GM21423 (cell line): Measurements from ENCODE around the gene ATP6V0E1.

Experiments
- ATAC-seq: cut with Tn5 transposase; IDR thresholded peaks from one replicate; pipeline ENCODE4 v1.9.1; 2021; ENCODE audit warnings: mild to moderate bottlenecking, moderate library complexity; ENCODE audit not compliant: unreplicated experiment

ATP6V0E1 gene

GRCh38 chr5:172983542-172984243 is at the start of gene ATP6V0E1:
TSS of gene ATP6V0E1 (plus strand) at chr5:172983771. CDS start at chr5:172983861, 90 bp downstream.
- peak; percentile 92 for ATAC-seq

DNA sequence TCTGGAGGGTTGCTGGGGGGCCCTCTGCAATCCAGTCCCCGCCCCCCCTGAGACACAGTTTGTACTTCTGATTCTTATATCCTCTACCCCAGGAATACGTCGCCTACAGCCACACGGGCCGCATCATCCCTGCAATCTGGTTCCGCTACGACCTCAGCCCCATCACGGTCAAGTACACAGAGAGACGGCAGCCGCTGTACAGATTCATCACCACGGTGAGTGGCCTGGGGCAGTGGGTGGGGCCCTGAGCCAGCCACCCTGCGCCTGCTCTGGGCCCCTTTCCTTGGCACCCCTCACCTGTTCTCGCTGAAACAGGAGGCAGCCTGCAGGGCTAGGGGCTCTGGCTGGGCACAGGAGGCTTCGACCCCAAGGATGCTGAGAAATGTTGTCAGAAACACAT is 48.5 kb upstream of the ATP6V0E1 start:
- ATAC-seq, result no peak

DNA sequence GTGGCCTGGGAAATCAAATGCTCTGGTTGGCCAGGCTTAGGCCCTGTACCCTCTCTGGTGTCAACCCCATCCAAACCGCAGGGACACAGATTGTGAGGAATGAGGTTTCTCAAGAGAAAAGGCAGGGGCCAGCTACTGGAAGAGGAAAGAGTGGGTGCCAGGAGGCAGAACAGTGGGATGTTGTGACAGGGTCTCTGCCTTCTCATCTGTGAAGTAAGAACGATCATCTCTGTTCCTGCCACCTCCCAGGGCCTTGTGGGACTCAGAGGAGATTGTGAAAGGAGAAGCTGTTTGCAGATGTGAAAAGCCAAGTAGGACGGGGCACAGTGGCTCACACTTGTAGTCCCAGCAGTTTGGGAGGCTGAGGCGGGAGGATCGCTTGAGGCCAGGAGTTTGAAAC is 47.2 kb upstream of the ATP6V0E1 start:
- ATAC-seq, result no peak

DNA sequence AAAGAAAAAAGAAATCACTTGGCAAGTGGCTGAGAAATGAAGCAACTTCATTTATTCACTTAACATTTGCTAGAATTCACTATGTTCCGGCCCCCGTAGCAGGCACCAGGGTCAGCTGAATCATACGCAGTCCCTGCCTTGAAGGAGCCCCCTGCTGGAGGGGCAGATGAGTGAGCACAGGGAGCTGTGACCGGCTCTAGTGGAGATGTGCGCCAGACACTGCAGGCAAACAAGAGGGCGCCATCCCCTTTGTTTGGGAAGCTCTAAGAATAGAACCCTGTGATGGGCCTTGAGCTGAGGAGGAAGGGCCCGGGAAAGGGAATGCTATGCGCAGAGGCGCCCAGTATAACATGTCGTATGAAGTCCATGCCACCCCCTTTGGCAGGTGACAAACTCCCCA is 44.5 kb upstream of the ATP6V0E1 start:
- no peak for ATAC-seq

DNA sequence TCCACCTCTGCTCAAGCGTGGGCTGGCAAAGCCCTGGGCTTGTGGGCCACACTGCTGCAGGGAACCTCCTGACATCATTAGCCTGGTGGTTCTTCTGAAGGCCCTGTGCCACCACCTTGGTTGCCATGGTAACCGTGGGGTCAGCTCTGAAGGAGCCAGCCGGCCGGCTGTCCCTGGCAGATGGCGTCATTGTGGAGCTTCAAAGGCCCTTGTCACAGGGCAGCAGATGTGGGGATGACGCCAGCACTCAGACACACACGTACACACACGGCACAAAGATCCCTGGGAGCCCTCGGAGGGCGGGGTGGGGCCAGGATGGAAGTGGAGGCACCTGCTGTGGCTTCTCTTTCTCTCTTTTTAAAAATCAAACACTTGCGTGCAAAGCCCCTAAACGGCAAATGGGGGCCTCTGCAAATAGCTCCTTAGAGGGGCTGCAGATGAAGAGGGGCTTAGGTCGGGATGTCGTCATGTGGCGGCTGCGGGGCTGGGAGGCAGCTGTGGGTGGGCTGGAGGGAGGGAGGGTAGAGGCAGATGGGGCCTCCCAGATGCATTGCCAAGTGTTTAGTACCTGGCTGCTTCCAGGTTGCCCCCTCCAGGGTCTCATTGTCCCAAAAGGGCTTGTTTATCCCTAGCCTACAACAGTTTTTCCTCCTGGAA is 43.8 kb upstream of the ATP6V0E1 start:
- no peak for ATAC-seq

- no peak for ATAC-seq
Observed at GRCh38 chr5:172940268-172941066, 43.1 kb upstream of the ATP6V0E1 start.

GRCh38 chr5:172941067-172941516 is 42.5 kb upstream of the ATP6V0E1 start:
- no peak for ATAC-seq

DNA sequence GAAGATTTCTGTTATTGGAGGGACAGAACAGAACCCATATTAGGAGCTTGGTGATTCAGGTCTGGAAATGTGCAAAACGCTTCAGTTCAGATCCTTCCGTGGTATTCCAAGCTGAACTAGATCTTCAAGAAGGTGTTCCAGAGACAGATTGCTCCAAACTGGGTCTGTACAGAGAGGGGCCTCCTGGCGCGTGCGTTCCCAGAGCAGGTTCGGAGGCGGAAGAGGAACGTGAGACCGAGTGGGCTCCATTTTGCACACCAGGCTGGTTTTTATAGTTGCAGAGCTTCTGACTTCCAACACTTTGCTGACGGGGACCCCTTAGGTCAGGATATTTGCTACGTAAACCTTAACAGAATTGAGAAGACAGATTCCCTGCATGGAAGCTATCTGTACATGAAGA is 41.0 kb upstream of the ATP6V0E1 start:
- ATAC-seq, result no peak

GRCh38 chr5:172943283-172943841 is 40.2 kb upstream of the ATP6V0E1 start:
- ATAC-seq, result no peak

- ATAC-seq, result no peak
Observed at GRCh38 chr5:172943906-172944305, 39.7 kb upstream of the ATP6V0E1 start.

GRCh38 chr5:172944741-172945140 is 38.8 kb upstream of the ATP6V0E1 start:
- no peak for ATAC-seq

DNA sequence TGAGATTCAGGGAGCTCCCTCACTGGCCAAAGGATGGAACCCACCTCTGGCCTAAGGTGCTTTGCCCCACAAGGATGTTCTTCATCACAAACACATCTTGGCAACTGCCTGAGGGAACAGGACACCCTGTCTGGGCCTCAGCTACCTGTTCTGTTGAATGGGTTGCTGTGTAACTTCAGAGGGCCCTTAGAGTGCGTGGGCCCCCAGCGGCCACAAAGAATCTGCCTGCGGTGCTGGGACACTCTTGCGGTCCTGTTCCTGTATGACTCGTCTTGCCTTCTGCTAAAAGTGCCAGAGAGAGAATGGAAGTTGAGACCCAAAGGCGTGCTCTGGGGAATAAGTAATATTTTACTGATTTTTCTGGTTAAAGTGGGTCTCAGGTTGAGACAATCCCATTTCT is 38.4 kb upstream of the ATP6V0E1 start:
- ATAC-seq, result no peak

GRCh38 chr5:172946146-172946545 is 37.4 kb upstream of the ATP6V0E1 start:
- no peak for ATAC-seq

- no peak for ATAC-seq
Observed at GRCh38 chr5:172949426-172949825, 34.1 kb upstream of the ATP6V0E1 start.

DNA sequence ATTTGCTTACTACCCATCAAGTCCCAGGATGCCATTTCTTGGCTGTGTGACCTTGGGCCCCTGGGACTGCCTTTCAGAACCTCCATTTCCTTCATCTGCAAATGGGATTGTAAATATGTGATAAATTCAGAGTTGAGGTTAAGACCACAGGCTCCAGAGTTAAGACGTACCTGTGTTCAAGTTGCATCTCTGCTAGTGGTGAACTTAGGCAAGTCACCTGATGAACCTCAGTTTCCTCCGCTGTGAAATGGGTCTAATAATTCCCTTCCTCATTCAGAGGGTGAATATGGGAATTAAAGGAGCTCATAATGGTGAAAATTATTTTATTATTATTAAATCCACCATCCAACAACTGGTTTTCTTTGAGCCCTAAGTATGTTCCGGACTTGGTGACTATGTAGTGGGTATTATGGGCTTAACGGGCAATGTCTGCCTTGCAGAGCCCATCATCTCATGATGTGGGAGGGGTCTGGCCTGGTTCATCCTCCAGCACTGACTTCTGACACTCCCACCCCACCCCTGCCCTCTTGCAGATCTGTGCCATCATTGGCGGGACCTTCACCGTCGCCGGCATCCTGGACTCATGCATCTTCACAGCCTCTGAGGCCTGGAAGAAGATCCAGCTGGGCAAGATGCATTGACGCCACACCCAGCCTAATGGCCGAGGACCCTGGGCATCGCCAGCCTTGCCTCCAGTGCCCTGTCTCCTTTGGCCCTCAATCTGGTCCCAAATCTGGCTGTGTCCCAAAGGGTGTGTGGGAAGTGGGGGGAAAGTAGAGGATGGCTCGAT is 33.2 kb upstream of the ATP6V0E1 start:
- ATAC-seq, result no peak

DNA sequence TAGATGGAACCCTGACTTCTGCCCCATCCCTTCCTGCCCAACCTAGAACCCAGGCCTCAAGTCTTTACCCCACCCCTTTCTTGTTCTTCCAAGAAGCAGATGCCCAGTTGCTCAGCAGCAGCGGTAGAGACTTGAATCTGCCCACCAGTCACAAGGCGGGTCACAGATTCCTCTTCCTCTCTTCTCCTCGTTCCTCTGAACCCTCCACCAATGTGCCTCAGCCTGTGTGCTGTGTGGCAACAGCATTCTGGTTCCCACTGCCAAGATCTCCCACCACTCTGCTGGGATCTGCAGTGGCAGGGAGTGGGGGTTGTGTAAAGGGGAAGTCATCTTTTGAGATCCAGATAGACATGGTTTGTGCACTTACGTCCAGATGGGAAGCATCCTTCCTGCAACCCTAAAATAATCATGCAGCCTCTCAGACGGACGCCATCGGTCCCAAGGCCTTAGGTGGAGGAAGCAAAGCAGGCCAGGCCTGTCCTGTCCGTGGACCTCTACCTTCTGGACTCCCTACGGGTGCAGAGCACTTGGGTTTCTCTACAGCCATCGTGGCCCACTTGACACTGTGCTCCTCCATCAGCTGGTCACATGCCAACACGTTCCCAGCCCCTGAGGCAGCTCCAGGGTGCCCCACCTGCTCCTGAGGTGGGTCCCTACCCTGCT is 32.1 kb upstream of the ATP6V0E1 start:
- ATAC-seq, result no peak

DNA sequence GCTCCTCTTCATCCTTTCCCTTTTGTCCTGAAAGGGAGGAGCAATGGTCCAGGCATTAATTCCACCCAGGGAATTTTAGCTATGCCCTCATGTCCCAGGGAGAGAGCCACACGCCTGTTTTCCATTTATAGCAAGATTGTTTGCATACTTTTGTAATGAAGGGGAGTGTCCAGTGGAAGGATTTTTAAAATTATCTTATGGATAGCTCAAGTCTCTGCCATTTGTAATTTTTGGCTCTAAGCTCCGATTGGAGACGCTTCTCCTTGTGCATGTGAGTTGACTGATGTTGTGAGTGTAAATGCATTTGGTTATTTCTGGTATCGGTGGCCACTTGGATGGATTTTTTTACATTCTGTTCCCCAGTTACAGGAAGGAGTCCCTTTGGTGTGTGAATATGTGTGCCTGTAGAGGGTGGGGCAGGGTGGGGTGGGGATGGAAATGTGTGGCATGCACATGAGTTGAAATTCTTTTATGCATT is 31.5 kb upstream of the ATP6V0E1 start:
- ATAC-seq, result no peak

DNA sequence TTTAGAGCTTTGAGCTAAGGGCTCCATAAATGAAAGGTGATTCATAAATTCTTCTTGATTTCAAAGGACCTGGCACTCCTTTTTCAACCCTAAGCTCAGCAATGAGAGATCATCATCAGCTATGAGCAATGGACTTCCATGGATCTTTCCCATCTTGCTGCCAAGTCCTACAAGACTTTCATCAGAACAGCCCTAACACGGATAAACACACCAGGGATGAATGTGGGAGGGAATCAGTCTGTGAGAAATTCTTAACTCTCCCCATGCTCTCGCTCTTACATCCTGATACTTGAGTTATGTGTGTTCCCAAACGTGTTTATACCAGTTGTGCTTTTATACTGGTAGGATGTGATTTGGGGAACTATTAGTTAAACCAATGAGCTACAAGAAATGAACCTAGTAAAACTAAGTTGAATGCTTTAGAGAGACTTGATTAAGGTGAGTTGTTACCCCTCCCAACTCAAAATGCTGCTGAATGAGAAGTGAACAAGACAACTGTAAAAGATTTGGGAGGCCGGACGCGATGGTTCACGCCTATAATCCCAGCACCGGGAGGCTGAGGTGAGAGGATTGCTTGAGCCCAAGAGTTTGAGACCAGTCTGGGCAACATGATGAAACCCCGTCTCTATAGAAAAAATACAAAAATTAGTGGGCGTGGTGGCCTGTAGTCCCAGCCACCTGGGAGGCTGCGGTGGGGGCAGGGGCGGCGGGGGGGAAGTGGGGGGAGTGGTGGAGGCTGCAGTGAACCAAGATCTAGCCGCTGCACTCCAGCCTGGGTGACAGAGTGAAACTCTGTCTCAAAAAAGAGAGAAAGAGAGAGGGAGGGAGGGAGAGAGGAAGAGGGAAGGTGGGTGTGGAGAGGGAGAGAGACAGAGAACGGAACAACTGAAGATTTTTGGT is 29.5 kb upstream of the ATP6V0E1 start:
- no peak for ATAC-seq

- ATAC-seq, result no peak
Observed at GRCh38 chr5:172954751-172955159, 28.8 kb upstream of the ATP6V0E1 start.
